Measurements from ENCODE around the gene PDGFB.
A peak's percentile ranks its signal among the peaks of the same experiment; 100 is the strongest.

Gene PDGFB

DNA sequence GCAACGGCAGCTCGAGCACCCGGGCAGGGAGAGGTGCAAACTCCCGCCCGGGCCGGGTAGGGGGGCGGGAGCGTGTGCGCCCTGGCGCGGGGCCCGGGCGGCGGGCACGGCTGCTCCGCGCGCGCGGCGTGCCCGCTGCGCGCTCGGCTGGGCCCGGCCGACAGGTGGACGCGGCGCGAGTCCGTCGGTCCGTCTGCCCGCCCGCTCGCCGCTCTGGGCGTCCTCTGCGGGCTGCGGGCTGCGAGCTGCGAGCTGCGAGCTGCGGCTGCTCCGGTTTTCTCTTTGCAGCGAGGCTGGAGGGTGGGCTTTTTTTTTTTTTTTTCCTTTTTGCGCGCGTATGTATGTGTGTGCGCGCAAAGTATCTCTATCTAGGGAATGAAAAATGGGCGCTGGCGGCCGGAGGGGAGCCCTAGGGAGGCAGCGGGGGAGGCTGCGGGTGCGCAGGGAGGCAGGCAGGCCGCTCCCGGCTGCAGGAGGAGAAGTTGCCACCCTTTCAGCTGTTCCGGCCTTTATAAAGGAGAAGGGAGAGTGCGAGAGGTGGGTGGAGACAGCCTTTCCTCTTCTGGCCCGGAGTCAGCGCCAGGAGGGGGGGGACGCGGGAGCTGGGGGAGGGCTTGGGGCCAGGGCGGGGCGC is at the start of gene PDGFB:
TSS of gene PDGFB (minus strand) at position 487 of the 634 bp plus-strand sequence. CDS start 1,019 bp downstream, outside the sequence.
- DNase-seq: peak; percentile 23

- no peak for DNase-seq
Measured at GRCh38 chr22:39293766-39294368, 49.1 kb upstream of the PDGFB start.

DNA sequence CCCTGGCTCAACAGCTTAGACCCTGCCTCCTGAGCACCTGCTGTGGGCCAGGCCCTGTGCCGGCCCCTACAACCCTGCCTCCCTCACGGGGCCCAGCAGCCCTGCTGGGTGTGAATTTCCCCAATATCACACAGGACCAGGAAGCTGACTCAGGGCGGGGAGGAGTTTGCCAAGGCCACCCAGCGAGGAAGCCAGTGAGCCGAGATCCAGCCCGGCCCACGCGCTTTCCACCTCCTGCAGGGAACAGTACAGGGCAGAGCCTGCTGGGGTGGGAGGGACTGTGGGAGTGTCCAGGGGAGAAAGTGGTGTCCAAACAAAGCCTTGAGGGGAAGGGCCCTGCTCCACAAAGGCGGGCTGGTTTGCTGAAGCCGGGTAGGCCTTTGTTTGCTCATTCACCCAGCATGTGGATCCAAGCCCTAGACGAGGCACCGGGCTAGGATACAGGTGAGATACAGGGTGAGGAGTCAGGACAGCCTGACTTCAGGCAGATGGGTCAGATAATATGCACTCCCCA is 47.8 kb upstream of the PDGFB start:
- peak; percentile 58 for DNase-seq

GRCh38 chr22:39292031-39292462 is 47.3 kb upstream of the PDGFB start:
- DNase-seq: no peak

DNA sequence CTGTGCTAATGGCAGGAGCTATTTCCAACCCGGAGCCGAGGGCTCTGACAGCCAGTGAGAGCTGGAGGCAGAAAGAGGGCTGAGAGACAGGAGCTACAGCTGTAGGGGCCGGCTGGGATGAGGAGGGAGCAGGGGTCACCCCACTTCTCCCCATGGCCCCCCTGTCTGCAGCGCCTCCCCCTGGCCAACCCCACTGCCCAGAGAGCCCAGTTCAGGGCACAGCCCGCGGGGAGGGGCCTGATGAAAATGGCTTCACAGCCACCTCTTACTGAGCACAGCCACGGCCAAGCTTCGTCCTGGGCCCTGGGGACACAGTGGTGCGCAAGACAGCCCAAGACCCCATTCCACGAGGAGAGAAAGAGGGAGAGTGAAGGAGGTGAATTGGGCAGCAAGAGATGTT is 46.7 kb upstream of the PDGFB start:
- DNase-seq: no peak

DNA sequence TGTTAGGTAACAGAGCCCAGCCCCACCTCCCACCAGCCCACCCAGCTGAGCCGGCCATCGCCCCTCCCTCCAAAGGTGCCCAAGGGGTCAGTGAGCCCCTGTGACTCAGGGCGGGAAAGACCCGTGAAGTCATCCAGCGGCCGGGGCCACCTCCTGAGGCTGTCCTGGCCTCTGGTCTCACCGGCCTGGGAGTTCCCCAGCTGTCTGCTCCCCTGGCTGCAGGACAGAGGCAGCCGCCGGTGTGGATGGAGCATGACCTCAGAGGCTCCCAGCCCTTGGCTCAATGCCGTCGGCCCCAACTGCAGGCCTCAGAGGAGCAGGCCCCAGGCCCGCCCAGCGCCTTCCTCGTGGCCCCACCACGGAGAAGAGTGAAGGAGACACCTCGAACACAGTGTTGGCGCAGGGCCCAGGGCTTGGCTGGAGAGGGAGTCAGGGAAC is 46.0 kb upstream of the PDGFB start:
- DNase-seq: no peak

DNA sequence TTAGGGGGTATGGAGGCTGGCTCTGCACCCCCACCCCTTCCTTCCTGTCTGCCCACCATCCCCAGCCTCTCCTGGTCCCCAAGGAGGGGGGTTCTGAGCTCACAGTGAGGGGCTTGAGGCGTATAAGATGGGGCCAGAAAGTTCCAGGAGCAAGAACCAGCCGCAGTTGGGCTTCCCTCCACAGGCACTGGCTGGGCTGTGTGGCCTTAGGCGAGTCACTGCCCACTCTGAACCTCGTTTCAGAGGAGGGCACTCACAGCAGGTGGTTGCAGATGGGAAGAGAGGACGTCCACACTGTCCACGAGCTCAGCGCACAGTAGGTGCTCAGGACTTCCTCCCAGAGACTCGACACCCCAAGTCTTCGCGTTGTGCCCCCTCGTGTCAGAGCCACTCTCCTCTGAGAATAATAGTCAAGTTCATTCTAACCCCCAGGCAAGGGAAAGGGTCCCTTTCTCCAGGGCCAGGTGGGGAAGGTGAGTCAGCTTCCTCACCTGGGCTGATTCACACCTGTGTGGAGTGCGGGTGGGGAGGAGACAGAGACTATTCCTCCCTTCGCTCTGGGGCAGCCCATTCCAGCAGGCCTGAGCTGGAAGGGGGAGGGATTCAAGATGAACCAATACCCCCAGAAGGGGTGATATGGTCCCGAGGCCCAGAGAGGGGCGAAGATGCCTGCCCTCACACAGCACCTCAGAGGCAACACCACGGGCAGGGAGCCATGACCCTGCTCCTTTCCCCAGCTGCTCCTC is 45.4 kb upstream of the PDGFB start:
- no peak for DNase-seq

- DNase-seq: no peak
Measured at GRCh38 chr22:39289533-39289932, 44.8 kb upstream of the PDGFB start.

DNA sequence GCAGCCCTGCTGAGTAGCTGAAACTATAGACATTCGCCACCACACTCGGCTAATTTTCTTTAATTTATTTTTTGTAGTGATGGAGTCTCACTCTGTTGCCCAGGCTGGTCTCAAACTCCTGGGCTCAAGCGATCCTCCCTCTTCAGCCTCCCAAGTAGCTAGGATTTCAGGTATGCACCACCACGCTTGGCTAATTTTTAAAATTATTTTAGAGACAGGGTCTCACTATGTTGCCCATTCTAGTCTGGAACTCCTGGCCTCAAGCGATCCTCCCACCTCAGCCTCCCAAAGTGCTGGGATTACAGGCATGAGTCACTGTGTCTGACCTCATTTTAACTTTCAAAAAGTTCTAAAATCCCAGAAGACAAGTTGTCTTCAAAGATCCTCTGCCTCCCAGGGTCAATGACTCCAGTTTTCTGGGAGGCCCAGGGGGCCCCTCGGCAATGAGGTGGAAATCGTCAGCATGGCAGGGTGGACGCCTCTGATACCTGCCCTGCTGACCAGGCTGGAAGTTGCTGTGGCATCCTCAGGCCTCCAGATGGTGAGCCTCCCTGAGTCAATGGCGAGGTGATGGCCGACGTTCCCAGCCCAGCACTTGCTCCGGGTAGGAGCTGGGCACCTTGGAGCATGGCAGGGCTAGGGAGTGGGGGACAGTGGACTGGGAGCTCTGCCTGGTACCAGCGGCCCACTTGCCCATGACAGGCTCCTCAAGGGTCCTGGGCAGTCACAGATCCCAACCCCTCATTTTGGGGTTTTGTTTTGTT is 43.5 kb upstream of the PDGFB start:
- DNase-seq: no peak

DNA sequence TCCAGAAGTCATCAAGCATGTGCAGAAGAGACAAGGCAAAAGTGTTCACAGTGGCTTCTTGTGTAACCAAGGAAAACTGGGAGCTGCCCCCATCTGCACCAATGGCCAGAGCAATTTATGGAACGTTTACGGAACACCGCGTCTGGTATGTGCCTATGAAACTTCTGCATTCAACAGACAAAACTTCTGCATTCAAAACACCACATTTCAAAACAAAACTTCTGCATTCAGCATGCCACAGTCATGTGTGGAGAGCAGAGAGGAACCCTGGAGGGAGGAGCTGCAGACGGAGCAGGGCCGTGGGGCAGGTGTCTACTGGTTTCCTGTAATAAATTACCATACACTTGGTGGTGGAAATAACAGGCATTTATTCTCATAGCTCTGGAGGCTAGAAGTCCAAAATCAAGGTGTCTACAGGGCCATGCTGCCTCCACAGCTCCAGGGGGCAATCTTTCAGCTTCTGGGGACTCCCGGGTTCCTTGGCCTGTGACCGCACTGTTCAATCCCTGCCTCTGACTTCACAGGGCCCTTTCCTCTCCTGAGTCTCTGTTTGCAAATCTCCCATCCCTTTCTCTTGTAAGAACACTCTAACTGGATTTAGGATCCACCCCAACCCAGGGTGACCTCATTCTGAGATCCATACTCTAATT is 42.4 kb upstream of the PDGFB start:
- no peak for DNase-seq

- no peak for DNase-seq
Measured at GRCh38 chr22:39284983-39285382, 40.2 kb upstream of the PDGFB start.

GRCh38 chr22:39284142-39284980 is 39.6 kb upstream of the PDGFB start:
- no peak for DNase-seq

DNA sequence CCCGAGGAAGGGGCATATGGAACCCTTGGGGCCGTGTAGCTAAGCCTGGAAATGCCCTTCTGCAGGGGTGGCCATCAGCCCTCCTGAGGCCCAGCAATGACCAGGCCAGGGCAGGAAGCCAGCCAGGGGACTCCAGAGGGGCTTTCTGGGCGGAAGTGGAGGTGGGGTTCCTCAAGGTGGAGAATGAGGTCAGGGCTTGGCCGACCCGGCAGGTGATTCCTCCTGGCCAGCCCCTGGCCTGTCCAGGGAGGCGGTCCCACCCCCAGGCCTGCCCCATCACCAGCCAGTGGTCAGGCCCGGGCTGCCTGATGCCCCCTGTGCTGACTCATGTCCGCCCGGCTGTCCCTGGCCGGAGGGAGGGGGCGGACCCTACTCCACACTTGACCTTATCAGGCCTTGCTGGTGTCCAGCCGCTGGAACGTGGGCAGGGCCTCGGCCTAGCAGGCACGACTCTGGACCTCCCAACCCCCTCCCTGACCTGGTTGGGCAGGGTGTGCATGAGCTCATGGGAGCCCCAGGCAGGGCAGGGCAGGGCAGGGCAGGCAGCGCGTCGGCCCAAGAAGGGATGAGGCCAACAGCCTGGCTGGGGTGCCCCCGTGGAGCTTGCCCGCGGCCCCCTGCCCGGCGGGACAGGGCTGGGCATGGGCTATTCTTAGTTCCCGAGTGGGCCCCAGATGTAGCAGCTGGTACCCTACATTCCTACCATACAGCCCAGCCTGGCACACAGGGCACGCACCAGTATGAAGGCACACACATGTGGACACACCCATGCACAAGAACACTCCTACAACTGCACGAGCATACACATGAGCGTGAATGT is 38.8 kb upstream of the PDGFB start:
- DNase-seq: no peak

DNA sequence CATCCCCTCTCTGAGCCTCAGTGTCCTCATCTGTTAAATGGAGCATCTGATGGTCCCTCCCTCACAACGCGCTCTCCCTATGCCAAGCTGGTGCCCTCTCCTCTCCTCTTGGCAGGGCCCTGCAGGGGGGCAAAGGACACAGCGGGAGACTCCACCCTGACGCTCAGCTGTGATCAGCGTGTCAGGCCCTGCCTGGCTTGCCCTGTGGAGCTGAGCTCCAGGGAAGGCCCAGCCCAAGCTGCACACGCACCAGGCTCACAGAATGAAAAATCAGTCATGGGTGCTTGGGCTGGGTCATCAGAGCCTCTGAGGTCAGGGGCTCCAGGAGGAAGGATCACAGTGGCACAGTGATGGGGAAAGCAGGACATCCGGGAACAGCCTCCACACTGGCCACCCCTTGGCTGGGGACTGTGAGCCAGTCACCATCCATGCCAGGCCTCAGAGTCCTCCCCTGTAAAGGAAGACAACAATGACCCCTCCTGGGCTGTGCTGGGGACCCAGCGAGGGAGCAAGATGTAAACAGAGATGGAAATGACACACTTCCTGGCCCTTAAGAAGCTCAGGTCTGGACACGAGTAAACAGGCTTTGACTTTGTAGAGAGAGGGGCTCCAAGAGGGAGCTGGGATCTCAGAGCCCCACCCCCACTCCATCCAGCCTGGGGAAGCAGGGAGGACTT is 38.0 kb upstream of the PDGFB start:
- DNase-seq: no peak

GRCh38 chr22:39281126-39281525 is 36.3 kb upstream of the PDGFB start:
- no peak for DNase-seq

DNA sequence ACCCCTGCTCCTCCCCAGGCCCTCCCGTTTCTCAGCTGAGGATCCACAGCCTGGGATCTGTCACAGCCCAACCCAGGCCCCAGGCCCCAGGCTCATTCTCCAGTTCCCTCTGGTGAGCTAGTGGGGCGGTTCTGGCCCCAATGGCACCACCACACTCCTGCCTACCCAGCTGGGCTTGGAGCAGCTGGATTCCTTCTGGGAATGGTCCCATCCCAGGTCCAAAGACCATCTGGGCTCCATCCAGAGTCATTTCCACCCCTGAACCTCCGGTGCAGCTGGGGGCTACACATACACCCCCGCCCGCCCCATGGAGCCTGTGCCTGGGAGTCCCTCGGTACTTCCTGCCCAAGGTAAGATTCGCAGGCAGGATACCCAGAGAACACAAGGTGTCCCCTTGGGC is 35.5 kb upstream of the PDGFB start:
- DNase-seq: no peak

GRCh38 chr22:39279170-39279850 is 34.5 kb upstream of the PDGFB start:
- DNase-seq: no peak

- no peak for DNase-seq
Measured at GRCh38 chr22:39278040-39278439, 33.3 kb upstream of the PDGFB start.

DNA sequence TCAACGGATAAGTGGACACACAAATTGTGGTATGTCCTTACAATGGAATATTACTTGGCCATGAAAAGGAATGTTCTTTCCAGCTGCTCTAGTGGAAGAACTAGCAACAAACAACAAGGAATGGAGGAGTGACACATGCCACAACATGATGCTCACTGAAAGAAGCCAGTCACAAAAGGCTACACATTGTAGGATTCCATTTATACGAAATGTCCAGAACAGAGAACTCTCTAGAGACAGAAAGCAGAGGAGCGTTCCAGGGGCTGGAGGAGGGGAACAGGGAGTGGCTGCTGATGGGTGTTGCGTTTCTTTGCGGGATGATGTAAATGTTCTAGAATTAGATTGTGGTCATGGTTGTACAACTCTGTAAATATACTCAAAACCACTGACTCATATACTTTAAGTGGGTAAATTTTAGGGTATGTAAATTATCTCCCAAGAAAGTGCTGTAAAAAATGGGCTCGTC is 32.4 kb upstream of the PDGFB start:
- DNase-seq: no peak

All from NCI-H510A (cell line).